ENCODE measurements around the gene CACNA1D.

Gene CACNA1D

DNA sequence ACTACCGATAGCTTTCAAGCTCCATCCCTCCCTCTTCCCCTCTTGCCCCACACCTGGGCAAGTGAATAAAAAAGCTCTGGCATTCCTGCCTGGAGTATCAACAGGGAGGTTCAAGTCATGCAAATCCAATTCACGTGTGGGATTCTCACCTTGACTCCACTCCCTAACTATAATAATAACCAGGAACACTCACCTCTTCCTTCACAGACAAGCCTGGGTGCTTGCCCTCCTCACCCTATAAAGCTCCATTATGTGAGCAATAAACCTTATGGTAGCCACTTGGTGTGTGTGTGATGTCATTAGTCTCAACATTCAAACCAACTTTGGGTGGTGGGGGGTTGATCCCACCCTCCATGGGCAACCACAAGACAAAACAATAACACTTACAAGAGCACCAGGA, 335.2 kb downstream of the CACNA1D start:
- H3K36me3 Mint-ChIP-seq (ENCODE audit: insufficient read depth): no peaks in the 10 kb centered on the region
- no peaks in the 10 kb centered on the region for H3K9me3 Mint-ChIP-seq
- no peak overlapping the region for H3K27ac Mint-ChIP-seq (ENCODE audit: low read depth)
- no peaks in the 10 kb centered on the region for H3K4me1 Mint-ChIP-seq
- H3K4me3 Mint-ChIP-seq: no peak overlapping the region
- ATAC-seq (replicated peaks; ENCODE audit: extremely low read depth, poor library complexity, severe bottlenecking) (no peak), DNase-seq (ENCODE audit: low spot score in 2 of 2) (no peak)
- no peaks in the 10 kb centered on the region for H3K27me3 Mint-ChIP-seq

DNA sequence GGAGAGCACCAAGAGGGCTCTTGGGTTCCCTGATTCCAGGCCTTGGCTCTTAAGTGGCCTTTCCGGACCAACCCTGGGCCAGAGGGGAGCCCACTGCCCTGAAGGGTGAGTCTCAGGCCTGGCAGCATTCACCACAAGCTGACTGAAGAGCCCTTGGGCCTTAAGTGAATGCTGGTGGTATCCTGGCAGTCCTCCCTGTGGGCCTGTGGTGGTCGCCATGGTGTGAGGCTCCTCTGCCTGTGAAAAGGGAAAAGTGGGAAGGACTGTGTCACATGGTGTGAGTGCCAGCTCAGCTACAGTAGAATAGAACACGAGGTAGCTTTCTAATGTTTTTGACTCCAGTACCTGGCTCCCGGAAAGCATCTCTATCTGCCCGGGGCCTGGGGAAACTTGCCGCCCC, 336.5 kb downstream of the CACNA1D start:
- ATAC-seq (replicated peaks; ENCODE audit: extremely low read depth, poor library complexity, severe bottlenecking): no peak

GRCh38 chr3:53833053-53833645, 338.7 kb downstream of the CACNA1D start:
- H3K27me3 Mint-ChIP-seq: peaks cover 6% of the 10 kb centered on the region
- no peak for DNase-seq (ENCODE audit: low spot score in 2 of 2)
- no peaks in the 10 kb centered on the region for H3K9me3 Mint-ChIP-seq
- H3K27ac Mint-ChIP-seq (ENCODE audit: low read depth): no peak overlapping the region
- ATAC-seq (replicated peaks; ENCODE audit: extremely low read depth, poor library complexity, severe bottlenecking): no peak
- H3K4me3 Mint-ChIP-seq: no peak overlapping the region
- H3K4me1 Mint-ChIP-seq: no peaks in the 10 kb centered on the region
- no peaks in the 10 kb centered on the region for H3K36me3 Mint-ChIP-seq (ENCODE audit: insufficient read depth)

More for the DNA sequence above, 336.5 kb downstream of the CACNA1D start:
- H3K27ac Mint-ChIP-seq (ENCODE audit: low read depth): no peak overlapping the region
- no peaks in the 10 kb centered on the region for H3K36me3 Mint-ChIP-seq (ENCODE audit: insufficient read depth)
- H3K4me1 Mint-ChIP-seq: no peaks in the 10 kb centered on the region
- no peaks in the 10 kb centered on the region for H3K27me3 Mint-ChIP-seq
- no peaks in the 10 kb centered on the region for H3K9me3 Mint-ChIP-seq
- DNase-seq (ENCODE audit: low spot score in 2 of 2): no peak
- no peak overlapping the region for H3K4me3 Mint-ChIP-seq

- Mint-ChIP-seq H3K4me1 (no peaks in the 10 kb centered on the region), H3K27ac (ENCODE audit: low read depth) (no peak overlapping the region), H3K36me3 (ENCODE audit: insufficient read depth) (no peaks in the 10 kb centered on the region), H3K9me3 (no peaks in the 10 kb centered on the region), H3K27me3 (peaks cover 12% of the 10 kb centered on the region), H3K4me3 (no peak overlapping the region)
- no peak for DNase-seq (ENCODE audit: low spot score in 2 of 2)
- ATAC-seq (replicated peaks; ENCODE audit: extremely low read depth, poor library complexity, severe bottlenecking): no peak
Observed at GRCh38 chr3:53833700-53834099, 339.3 kb downstream of the CACNA1D start.

DNA sequence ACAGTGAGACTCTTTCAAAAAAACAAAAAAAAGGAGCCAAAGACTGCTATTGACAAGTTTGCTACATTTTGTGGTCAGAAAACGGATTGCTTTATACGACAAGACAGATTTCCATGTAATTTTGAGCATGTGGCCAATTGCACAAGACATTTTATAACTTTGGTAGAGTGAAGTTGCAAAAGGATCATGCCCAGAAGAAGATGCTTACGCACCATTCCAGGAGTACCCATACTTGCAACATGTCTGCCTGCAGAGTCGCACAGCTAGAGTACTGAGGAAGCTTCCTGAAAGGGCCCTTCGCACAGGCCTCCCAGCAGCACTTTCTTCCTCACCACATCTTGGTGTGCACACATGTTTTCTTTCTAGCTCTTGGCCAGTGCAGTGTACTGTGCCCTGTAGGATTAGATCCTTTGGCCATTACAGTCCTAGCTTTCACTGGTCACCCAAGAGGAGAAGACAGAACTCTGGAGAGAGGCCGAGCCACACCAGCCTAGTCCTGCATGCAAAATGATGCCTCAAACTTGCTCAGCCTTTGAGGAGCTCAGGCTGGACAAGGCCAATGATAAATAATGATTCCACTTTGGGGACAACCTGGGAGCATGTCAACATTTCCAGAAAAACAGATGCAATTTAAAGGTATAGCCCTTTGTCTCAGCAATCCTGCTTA, 340.2 kb downstream of the CACNA1D start:
- DNase-seq (ENCODE audit: low spot score in 2 of 2): no peak
- no peaks in the 10 kb centered on the region for H3K4me1 Mint-ChIP-seq
- no peak for ATAC-seq (replicated peaks; ENCODE audit: extremely low read depth, poor library complexity, severe bottlenecking)
- no peak overlapping the region for H3K4me3 Mint-ChIP-seq
- no peaks in the 10 kb centered on the region for H3K9me3 Mint-ChIP-seq
- H3K36me3 Mint-ChIP-seq (ENCODE audit: insufficient read depth): no peaks in the 10 kb centered on the region
- peaks cover 14% of the 10 kb centered on the region for H3K27me3 Mint-ChIP-seq
- no peak overlapping the region for H3K27ac Mint-ChIP-seq (ENCODE audit: low read depth)

GRCh38 chr3:53835257-53835656, 340.8 kb downstream of the CACNA1D start:
- no peak overlapping the region for H3K4me3 Mint-ChIP-seq
- H3K4me1 Mint-ChIP-seq: no peaks in the 10 kb centered on the region
- no peaks in the 10 kb centered on the region for H3K9me3 Mint-ChIP-seq
- peaks cover 14% of the 10 kb centered on the region for H3K27me3 Mint-ChIP-seq
- no peaks in the 10 kb centered on the region for H3K36me3 Mint-ChIP-seq (ENCODE audit: insufficient read depth)
- DNase-seq (ENCODE audit: low spot score in 2 of 2) (no peak), ATAC-seq (replicated peaks; ENCODE audit: extremely low read depth, poor library complexity, severe bottlenecking) (no peak)
- H3K27ac Mint-ChIP-seq (ENCODE audit: low read depth): no peak overlapping the region

- H3K9me3 Mint-ChIP-seq: no peaks in the 10 kb centered on the region
- DNase-seq (ENCODE audit: low spot score in 2 of 2) (no peak), ATAC-seq (replicated peaks; ENCODE audit: extremely low read depth, poor library complexity, severe bottlenecking) (no peak)
- no peaks in the 10 kb centered on the region for H3K36me3 Mint-ChIP-seq (ENCODE audit: insufficient read depth)
- peaks cover 14% of the 10 kb centered on the region for H3K27me3 Mint-ChIP-seq
- no peak overlapping the region for H3K4me3 Mint-ChIP-seq
- H3K4me1 Mint-ChIP-seq: no peaks in the 10 kb centered on the region
- no peak overlapping the region for H3K27ac Mint-ChIP-seq (ENCODE audit: low read depth)
Observed at GRCh38 chr3:53836084-53836872, 341.9 kb downstream of the CACNA1D start.

- Mint-ChIP-seq H3K9me3 (no peaks in the 10 kb centered on the region), H3K4me3 (no peak overlapping the region), H3K36me3 (ENCODE audit: insufficient read depth) (no peaks in the 10 kb centered on the region), H3K4me1 (no peaks in the 10 kb centered on the region), H3K27ac (ENCODE audit: low read depth) (no peak overlapping the region), H3K27me3 (peaks cover 14% of the 10 kb centered on the region)
- ATAC-seq (replicated peaks; ENCODE audit: extremely low read depth, poor library complexity, severe bottlenecking) (no peak), DNase-seq (ENCODE audit: low spot score in 2 of 2) (no peak)
Observed at GRCh38 chr3:53837331-53837730, 342.9 kb downstream of the CACNA1D start.

GRCh38 chr3:53841296-53841695, 346.9 kb downstream of the CACNA1D start:
- peaks cover 2% of the 10 kb centered on the region for H3K36me3 Mint-ChIP-seq (ENCODE audit: insufficient read depth)
- H3K27me3 Mint-ChIP-seq: peaks cover 40% of the 10 kb centered on the region
- DNase-seq (ENCODE audit: low spot score in 2 of 2) (no peak), ATAC-seq (replicated peaks; ENCODE audit: extremely low read depth, poor library complexity, severe bottlenecking) (no peak)
- no peaks in the 10 kb centered on the region for H3K9me3 Mint-ChIP-seq
- H3K4me1 Mint-ChIP-seq: no peaks in the 10 kb centered on the region
- H3K27ac Mint-ChIP-seq (ENCODE audit: low read depth): no peak overlapping the region
- H3K4me3 Mint-ChIP-seq: no peak overlapping the region

DNA sequence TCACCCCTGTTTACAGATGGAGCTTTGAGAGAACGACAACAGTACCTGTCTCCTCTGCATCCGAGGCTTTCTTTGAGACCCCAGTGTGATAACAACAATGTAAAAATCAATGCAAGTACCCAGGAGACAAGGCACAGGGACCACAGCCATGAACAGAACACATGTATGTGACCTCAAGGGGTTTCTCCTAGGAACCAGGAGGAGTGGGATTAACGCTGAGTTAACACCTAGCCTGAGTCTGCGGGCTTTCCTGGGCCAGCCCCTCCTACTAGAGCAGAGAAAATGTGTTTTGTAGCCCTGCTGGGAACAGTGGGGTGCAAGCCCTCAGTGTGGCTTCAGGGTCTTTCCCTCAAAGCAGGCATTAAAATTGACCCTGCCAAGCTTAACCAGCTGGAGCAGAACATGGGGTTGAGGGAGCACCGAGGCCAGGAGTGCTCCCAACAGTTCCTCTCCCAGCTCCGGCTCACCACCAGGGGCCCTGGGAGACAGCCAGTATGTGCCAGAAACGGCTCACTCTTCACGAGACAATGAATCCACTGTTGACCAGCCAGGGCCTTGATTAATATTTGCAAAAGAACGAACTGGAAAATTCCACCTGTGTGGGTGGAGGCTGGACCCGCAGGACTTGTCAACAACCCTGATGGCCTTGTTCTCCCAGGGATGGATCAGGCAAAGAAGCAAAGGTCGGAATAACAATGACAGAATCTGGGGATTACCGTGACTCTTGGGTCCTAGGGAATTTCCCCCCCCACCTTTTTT, 348.2 kb downstream of the CACNA1D start:
- Mint-ChIP-seq H3K9me3 (no peaks in the 10 kb centered on the region), H3K36me3 (ENCODE audit: insufficient read depth) (peaks cover 2% of the 10 kb centered on the region), H3K4me3 (no peak overlapping the region), H3K4me1 (no peaks in the 10 kb centered on the region), H3K27ac (ENCODE audit: low read depth) (no peak overlapping the region), H3K27me3 (peaks cover 50% of the 10 kb centered on the region)
- ATAC-seq (replicated peaks; ENCODE audit: extremely low read depth, poor library complexity, severe bottlenecking) (no peak), DNase-seq (ENCODE audit: low spot score in 2 of 2) (no peak)

DNA sequence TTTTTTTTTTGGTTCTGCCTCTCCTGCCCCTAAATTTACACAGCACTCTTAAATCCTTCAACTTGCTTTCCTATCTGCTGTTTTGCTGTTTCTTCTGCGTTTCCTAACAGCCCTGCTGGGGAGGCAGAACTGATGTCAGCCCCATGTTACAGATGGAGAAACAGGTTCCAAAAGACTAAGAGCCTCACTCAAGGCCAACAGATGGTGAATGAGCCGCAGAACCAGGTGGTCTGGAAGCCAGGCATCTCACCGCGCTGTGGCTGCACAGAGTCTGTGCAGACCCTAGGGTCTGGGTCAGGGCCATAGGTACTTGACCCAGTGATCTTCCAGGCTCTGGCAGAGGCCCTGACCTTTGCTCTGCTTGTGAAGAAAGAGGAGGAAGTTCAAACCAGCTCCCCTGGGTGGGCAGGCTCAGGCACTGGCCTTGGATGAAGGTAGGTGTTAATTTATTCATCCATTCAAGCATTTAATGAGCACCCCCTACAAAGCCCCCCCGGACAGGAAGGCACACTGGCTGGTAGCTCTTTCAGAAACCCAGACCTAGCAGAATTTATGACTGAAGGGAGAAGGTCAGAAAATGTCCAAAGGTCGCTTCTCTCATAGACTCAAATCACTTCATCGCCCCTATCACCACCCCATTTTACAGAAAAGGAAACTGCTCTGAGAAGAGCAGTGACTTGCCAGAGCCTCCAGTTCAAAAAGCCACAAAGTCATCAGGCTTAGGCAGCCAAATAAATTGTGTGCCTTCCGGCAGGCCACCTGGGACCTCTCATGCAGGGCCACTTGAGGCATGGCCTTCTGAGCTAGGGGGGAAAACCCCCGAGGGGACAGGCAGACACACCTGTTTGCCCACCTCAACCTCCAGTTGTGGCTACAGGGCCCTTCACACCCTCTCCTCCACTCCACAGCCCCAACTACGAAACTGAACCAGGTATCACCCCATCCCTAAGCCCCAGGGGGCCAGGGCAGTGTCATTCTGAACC, 349.1 kb downstream of the CACNA1D start:
- Mint-ChIP-seq H3K36me3 (ENCODE audit: insufficient read depth) (peaks cover 2% of the 10 kb centered on the region), H3K4me1 (no peaks in the 10 kb centered on the region), H3K27ac (ENCODE audit: low read depth) (no peak overlapping the region), H3K4me3 (no peak overlapping the region), H3K9me3 (no peaks in the 10 kb centered on the region), H3K27me3 (peaks cover 49% of the 10 kb centered on the region)
- ATAC-seq (replicated peaks; ENCODE audit: extremely low read depth, poor library complexity, severe bottlenecking) (no peak), DNase-seq (ENCODE audit: low spot score in 2 of 2) (no peak)
